D721Med (cell line): ENCODE measurements around the gene EEF2.

Source experiments
- DNase-seq: peaks from one replicate; pipeline ENCODE4 v3.0.0; 2011; ENCODE audit warnings: low spot score; ENCODE audit not compliant: insufficient read length
- FAIRE-seq: peaks from 2 replicates; lab custom pipeline; 2011; peaks lifted over from hg19 to GRCh38; lab: Jason Lieb, UNC
- TF ChIP-seq, protein P1 (sequence below): IDR thresholded peaks from 2 replicates; pipeline ENCODE4 v1.5.1; 2012; ENCODE audit warnings: mild to moderate bottlenecking, control low read depth; ENCODE audit not compliant: insufficient read depth; ENCODE audit errors: missing control alignments

EEF2 gene

DNA sequence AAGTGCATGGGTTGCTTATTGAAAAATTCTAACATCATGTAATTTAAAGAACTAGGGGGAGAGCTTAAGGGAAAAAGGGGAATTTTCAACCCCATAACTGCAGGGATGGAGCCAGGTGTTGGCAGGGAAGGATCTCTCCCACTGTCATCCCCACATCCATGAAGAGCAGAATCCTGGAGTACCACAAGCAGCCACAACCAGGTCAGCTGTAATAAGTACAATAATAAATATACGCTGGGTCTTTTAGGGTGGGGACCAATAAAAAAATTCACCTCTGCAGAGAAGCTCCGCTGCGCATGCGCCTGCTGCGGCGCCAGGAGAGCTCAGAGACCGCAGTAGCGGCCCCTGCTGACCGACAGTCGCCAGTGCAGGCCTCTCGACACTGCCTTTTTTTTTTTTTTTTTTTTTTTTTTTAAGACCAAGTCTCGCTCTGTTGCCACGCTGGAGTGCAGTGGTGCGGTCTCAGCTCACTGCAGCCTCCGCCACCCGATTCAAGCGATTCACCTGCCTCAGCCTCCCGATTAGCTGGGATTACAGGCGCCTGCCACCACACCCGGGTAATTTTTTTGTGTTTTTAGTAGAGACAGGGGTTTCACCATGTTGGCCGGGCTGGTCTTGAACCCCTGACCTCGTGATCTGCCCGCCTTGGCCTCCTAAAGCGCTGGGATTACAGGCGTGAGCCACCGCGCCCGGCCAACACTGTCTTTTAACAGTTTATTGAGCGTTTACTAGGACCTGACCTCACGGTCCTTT is 2.5 kb upstream of the EEF2 start:
- TF ChIP-seq, protein P1, sequence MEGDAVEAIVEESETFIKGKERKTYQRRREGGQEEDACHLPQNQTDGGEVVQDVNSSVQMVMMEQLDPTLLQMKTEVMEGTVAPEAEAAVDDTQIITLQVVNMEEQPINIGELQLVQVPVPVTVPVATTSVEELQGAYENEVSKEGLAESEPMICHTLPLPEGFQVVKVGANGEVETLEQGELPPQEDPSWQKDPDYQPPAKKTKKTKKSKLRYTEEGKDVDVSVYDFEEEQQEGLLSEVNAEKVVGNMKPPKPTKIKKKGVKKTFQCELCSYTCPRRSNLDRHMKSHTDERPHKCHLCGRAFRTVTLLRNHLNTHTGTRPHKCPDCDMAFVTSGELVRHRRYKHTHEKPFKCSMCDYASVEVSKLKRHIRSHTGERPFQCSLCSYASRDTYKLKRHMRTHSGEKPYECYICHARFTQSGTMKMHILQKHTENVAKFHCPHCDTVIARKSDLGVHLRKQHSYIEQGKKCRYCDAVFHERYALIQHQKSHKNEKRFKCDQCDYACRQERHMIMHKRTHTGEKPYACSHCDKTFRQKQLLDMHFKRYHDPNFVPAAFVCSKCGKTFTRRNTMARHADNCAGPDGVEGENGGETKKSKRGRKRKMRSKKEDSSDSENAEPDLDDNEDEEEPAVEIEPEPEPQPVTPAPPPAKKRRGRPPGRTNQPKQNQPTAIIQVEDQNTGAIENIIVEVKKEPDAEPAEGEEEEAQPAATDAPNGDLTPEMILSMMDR = peak; percentile 69
- FAIRE-seq = no peak
- peak; percentile 80 for DNase-seq

DNA sequence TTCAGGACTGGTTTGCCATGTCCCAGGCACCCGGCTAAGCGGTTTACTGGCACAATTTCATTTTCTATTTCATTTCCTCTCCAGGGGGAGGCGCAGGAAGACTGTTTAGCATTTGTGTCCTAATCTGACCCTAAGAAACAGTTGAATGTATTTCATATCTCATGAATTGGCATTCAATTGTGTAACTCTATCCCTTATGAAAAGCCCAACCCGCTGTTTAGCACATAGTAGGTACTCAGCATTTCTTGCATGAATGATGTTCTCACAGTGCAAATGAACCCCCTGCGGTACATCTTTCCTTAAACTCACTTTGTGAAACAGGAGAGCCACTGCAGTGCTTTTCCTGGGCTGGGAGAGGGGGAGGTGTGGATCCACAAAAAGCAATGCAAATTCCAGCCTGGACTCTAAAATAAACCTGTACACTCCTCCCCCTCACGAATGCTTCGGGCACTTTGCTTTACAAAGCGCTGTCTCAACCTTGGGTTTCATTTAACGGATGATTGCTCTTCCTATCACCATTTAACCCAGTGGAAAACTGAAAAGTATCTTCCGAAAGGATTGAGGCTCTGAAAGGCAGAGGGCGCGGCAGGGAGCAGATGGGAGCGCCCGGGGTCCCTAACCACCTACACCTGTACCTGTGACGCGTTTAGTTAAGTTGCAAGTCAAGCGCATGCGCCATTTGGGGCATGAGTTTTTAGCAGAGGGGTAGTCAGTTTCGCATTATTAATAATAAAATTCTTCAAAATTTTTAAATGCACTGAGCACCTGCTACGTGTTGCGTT is 1.2 kb upstream of the EEF2 start:
- FAIRE-seq = no peak
- peak; percentile 24 for DNase-seq
- TF ChIP-seq, protein P1 = peak; percentile 73

DNA sequence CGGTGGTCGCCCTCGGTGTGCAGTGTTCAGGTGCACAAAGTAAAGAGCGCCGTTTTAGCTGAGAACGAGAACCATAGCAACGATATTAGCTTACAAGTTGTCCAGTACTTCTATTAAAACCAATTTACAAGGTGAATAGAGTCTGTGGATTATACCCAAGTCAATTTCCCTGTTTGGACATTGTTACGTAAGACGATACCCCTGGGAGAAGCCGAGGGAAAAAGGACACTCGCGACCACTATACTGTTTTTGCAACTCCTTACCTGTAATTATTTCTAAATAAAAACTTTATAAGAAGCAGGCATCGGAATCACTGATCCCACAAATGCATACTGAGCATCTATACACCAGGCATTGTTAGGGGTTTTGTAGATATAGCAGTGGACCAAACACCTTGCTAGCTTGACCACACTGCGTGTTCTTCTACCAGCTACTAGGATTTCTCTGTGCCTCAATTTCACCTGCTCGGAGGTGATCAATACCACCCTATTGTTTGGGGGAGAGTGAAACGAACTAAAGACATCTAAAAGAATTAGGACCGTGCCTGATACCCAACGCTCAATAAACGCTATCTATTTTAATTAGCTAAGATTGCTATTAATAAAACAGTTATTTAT is 488 bp upstream of the EEF2 start:
- no peak for FAIRE-seq
- no peak for DNase-seq
- TF ChIP-seq, protein P1 = no peak

GRCh38 chr19:3984584-3984907 is 717 bp downstream of the EEF2 start:
- FAIRE-seq (no peak), DNase-seq (no peak)
- TF ChIP-seq, protein P1 = no peak

DNA sequence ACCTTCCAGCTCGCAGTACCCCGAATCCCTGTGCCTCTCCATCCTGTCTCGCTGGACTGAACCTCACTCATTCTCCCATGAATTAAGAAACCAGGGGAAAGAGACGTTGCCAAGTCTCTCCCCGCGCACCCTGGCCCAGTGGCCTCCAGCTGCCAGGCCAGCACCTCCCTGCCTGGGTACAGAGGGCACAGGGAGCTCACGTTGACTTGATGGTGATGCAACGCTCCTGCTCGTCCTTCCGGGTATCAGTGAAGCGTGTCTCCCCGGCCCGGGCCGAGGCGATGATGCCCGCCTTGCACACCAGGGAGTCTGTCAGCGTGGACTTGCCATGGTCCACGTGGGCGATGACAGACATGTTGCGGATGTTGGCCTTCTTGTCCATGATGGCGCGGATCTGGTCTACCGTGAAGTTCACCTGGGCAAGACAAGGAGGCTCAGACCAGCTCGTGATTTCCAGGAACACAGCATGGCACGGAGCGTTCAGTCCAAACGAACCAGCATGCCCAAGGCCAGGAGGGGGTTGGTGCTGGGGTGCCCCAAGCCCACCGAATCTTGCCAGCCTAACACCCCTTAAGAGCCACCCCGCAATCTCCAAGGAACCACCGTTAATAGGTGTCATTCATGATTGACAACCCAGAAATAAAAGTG is 1.2 kb downstream of the EEF2 start:
- FAIRE-seq (no peak), DNase-seq (peak; percentile 15)
- TF ChIP-seq, protein P1 = no peak

GRCh38 chr19:3983542-3983914 is 1.7 kb downstream of the EEF2 start:
- FAIRE-seq (no peak), DNase-seq (no peak)
- TF ChIP-seq, protein P1 = no peak
